NCI-H82 treated with DMSO at 0.1 percent for 48 hours (cell line): ENCODE results near the gene CLTCL1.

Source experiments
- DNase-seq: peaks from one replicate; lab custom pipeline; 2025; ENCODE audit not compliant: unreplicated experiment; lab: John Stamatoyannopoulos, UW

CLTCL1 gene

GRCh38 chr22:19152942-19153883 lies 138.3 kb downstream of the CLTCL1 start:
- no peak for DNase-seq

- no peak for DNase-seq
Observed at GRCh38 chr22:19151329-19152191, 140.0 kb downstream of the CLTCL1 start.

GRCh38 chr22:19150482-19151328 lies 140.8 kb downstream of the CLTCL1 start:
- DNase-seq: no peak

GRCh38 chr22:19149991-19150390 lies 141.5 kb downstream of the CLTCL1 start, which contains the start of gene GSC2:
GSC2 (minus strand) TSS chr22:19150292; CDS start chr22:19150283, 9 bp downstream.
- no peak for DNase-seq

GRCh38 chr22:19149047-19149883 lies 142.3 kb downstream of the CLTCL1 start:
- no peak for DNase-seq

- no peak for DNase-seq
Observed at GRCh38 chr22:19148417-19149046, 143.0 kb downstream of the CLTCL1 start.

GRCh38 chr22:19147195-19147780 lies 144.2 kb downstream of the CLTCL1 start:
- DNase-seq: no peak

GRCh38 chr22:19146215-19146968 lies 145.1 kb downstream of the CLTCL1 start:
- no peak for DNase-seq

GRCh38 chr22:19143967-19144400 lies 147.5 kb downstream of the CLTCL1 start:
- DNase-seq: no peak

GRCh38 chr22:19143212-19143611 lies 148.3 kb downstream of the CLTCL1 start:
- DNase-seq: no peak

GRCh38 chr22:19142394-19142793 lies 149.1 kb downstream of the CLTCL1 start:
- DNase-seq: no peak

- no peak for DNase-seq
Observed at GRCh38 chr22:19139974-19140373, 151.5 kb downstream of the CLTCL1 start.

GRCh38 chr22:19139001-19139356 lies 152.5 kb downstream of the CLTCL1 start:
- DNase-seq: no peak

- no peak for DNase-seq
Observed at GRCh38 chr22:19138217-19139000, 153.1 kb downstream of the CLTCL1 start.

- no peak for DNase-seq
Observed at GRCh38 chr22:19137384-19138216, 153.9 kb downstream of the CLTCL1 start.

- DNase-seq: no peak
Observed at GRCh38 chr22:19136915-19137314, 154.6 kb downstream of the CLTCL1 start.

- no peak for DNase-seq
Observed at GRCh38 chr22:19134874-19135273, 156.6 kb downstream of the CLTCL1 start.
